ENCODE results near the gene HTR7. TPM values are rescaled to one million over a fixed set of nuclear protein-coding genes. Genes with fewer than 3 reads are reported as not detected.

Gene HTR7
- total and polyA plus RNA-seq, 9 donors, result 0.11 to 1.00 (median 0.32) TPM; not detected in 2

DNA sequence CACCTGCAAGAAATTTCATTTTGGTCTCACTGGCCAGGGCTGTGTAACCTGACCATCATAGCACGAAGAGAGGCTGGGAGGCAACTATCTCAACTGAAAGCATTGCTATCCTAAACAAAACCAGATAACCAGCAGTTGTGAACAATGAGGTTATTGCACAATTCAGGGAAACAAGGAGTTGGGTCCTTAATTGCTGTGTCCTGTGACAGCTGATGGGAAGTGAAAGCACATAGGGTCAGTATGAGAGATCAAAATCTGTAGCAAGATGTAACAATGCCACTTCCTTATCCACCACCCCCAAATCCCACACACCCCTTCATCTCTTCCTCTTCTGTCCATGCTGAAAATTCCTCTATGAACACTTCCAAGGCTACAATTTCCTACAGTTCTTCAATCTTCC, 80.2 kb downstream of the HTR7 start:
- TF ChIP-seq, protein P1, sequence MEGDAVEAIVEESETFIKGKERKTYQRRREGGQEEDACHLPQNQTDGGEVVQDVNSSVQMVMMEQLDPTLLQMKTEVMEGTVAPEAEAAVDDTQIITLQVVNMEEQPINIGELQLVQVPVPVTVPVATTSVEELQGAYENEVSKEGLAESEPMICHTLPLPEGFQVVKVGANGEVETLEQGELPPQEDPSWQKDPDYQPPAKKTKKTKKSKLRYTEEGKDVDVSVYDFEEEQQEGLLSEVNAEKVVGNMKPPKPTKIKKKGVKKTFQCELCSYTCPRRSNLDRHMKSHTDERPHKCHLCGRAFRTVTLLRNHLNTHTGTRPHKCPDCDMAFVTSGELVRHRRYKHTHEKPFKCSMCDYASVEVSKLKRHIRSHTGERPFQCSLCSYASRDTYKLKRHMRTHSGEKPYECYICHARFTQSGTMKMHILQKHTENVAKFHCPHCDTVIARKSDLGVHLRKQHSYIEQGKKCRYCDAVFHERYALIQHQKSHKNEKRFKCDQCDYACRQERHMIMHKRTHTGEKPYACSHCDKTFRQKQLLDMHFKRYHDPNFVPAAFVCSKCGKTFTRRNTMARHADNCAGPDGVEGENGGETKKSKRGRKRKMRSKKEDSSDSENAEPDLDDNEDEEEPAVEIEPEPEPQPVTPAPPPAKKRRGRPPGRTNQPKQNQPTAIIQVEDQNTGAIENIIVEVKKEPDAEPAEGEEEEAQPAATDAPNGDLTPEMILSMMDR (IDR thresholded peaks at IDR 0.05), result no peak
- TF ChIP-seq POLR2A (IDR thresholded peaks at IDR 0.05) (no peak), EP300 (IDR thresholded peaks at IDR 0.05) (no peak)
- WGBS, 3 donors, result 65 to 75% (median 68%) methylated on average over 1 of the region's 1 CpG
- Histone ChIP-seq H3K4me1 (ENCODE audit: insufficient read depth) (no peaks in the 10 kb centered on the region), H3K36me3 (no peaks in the 10 kb centered on the region), H3K27ac (no peak overlapping the region), H3K9me3 (no peaks in the 10 kb centered on the region), H3K27me3 (no peaks in the 10 kb centered on the region), H3K4me3 (no peak overlapping the region)
- intact Hi-C loops (cut with DNase I), result no loop called here
- no peak for DNase-seq

DNA sequence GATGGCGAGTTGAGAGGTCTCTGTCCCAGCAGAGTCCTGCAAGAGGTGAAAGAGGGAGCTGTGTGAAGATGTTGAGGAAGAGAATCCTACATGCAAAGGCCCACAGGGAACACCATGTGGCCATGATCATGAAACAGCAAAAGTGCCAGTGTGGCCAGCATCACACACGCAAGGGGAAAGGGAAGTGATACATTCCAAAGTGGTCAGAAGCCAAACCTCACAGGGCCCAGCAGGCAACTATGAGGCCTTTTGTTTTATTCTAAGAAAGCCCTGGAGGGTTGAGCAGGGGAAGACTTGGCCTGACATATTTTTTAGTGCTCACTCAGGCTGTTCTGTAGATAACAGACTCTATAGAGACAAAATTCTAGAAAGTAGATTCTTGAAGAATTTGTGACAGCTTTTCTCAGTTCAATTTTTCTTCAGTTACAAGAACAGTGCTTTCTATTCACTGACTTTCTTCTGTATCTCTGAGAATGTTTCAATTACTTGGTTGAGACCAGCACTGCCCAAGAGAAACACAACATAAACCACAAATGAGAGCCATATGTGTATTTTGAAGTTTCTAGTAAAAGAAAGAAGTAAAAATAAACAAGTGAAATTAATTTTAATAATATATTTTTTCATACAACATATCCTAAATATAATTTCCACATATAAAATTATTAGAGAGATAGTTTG, 82.3 kb downstream of the HTR7 start:
- 46 to 66% (median 51%) methylated on average over 2 of the region's 2 CpGs for WGBS, 3 donors
- H3K4me3 ChIP-seq, result no peak overlapping the region
- no peak for DNase-seq

DNA sequence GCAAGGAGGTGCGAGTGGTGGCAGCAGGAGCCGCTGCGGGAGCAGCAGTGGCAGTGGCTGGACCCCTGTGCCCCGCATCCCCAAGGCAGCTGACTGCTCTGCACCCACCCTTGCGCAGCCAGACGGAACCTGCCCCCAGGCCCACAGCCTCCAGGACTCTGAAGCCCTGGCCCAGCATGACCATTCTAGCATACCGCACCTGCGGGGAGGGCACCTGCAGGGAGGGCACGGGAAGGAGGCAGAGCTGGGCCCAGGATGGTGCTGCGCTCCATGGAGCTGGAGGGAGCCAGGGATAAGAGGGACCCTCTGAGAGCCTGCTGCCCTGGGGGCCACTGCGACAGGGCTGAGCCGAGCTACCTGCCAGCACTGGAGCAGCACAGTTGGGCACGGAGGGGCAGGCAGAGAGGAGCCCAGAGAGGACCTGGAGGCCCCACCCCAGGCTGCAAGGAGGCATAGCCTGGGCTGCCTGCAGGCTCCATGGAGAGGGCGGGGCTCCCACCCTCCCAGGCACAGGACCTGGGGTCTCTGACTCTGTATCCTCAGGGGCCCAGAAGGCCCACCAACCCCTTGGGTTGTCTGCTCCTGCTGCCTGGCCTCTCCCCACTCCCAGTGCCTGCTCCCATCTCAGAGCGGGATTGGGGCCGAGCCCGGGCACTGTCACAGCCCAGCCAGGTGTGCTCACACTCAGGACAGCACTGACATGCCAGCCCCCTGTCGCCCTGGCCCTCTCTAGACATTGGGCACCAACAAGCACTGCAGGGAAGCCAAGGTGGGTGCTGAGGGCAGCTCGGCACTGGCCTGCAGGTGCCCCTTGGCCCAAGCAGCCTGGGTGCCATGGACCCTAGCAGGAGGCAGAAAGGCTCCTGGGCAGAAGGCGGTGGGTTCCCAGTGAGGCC, 87.6 kb downstream of the HTR7 start:
- H3K27me3 ChIP-seq, result no peaks in the 10 kb centered on the region
- no peaks in the 10 kb centered on the region for H3K36me3 ChIP-seq
- H3K9me3 ChIP-seq, result peaks cover 0 to 3% of the 10 kb centered on the region in 2 donors
- no peak overlapping the region for H3K27ac ChIP-seq
- intact Hi-C loops (cut with DNase I), result no loop called here
- no peak overlapping the region for H3K4me3 ChIP-seq
- no peak for TF ChIP-seq POLR2A (IDR thresholded peaks at IDR 0.05)
- no peak for TF ChIP-seq EP300 (IDR thresholded peaks at IDR 0.05)
- TF ChIP-seq, protein P1 (IDR thresholded peaks at IDR 0.05), result no peak
- DNase-seq, result no peak
- no peaks in the 10 kb centered on the region for H3K4me1 ChIP-seq (ENCODE audit: insufficient read depth)
- 89 to 91% (median 90%) methylated on average over 19 to 20 of the region's 20 CpGs for WGBS, 3 donors

More for the DNA sequence above, 82.3 kb downstream of the HTR7 start:
- Histone ChIP-seq H3K27me3 (no peaks in the 10 kb centered on the region), H3K27ac (no peak overlapping the region), H3K4me1 (ENCODE audit: insufficient read depth) (no peaks in the 10 kb centered on the region), H3K9me3 (peaks cover 0 to 3% of the 10 kb centered on the region in 2 donors), H3K36me3 (no peaks in the 10 kb centered on the region)
- intact Hi-C loops (cut with DNase I), result no loop called here
- TF ChIP-seq EP300 (IDR thresholded peaks at IDR 0.05) (no peak), POLR2A (IDR thresholded peaks at IDR 0.05) (no peak)
- TF ChIP-seq, protein P1 (IDR thresholded peaks at IDR 0.05), result no peak

DNA sequence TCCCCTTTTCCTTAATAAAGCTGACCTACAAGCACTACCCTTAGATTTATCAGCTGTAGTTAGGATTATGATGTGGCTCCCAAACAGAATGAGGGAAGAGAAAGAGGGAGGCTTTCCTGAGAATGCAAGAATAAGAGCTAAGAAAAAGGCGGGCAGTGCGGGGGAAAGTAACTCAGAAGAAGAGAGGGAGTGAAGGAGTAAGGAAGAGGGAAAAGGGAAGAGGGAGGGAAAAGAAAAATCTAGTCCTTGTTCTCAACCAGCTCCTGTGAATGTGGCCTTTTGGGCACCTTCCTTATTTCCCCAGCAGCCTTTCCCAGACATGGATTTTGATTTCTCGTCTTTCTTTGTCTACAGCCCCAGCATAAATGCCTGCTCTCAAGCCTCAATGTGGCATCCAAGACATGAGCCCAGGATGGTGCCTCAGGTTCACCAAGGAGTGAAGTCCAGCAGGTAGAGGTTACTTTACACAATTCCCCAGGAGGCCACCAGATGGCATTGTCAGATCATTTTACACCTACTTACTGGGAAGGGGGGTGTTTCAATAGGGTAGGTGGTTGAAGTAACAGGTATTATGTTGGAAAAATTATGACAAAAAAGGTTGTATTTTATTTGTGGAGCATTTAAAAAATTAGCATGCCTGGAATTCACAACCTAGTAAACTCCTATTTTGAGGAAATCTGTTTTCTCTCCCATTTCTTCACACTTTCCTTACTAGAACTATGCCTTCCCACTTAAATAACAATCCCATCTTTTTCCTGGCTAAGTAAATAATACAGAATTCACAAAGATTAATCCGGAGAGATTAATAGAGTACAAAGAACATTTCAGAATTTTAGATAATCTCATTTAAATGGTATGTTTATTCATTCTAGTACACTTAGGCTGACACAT, 106.5 kb downstream of the HTR7 start:
- no peaks in the 10 kb centered on the region for H3K4me1 ChIP-seq (ENCODE audit: insufficient read depth)
- no peak overlapping the region for H3K27ac ChIP-seq
- H3K9me3 ChIP-seq, result no peaks in the 10 kb centered on the region
- TF ChIP-seq EP300 (IDR thresholded peaks at IDR 0.05), result no peak
- no peak for TF ChIP-seq POLR2A (IDR thresholded peaks at IDR 0.05)
- TF ChIP-seq, protein P1 (IDR thresholded peaks at IDR 0.05), result no peak
- no peaks in the 10 kb centered on the region for H3K27me3 ChIP-seq
- H3K36me3 ChIP-seq, result no peaks in the 10 kb centered on the region
- WGBS, 3 donors, result 28 to 45% (median 34%) methylated on average over 4 of the region's 4 CpGs
- H3K4me3 ChIP-seq, result no peak overlapping the region
- intact Hi-C loops (cut with DNase I), result no loop called here
- no peak for DNase-seq
